Nephron (organoid): ENCODE measurements around the gene ITLN2.

Experiments
- H3K27ac Mint-ChIP-seq, 3 experiments: 2 replicates each; pipeline ENCODE4 v1.8.0; 2020; ENCODE audit warnings: mixed read lengths in 3 of 3, mild to moderate bottlenecking in 2 of 3, moderate library complexity in 1 of 3
- H3K27me3 Mint-ChIP-seq: 2 replicates; pipeline ENCODE4 v1.8.0; 2021; ENCODE audit warnings: low read depth, mild to moderate bottlenecking, moderate library complexity, mixed read lengths
- H3K36me3 Mint-ChIP-seq: 2 replicates; pipeline ENCODE4 v1.8.0; 2020; ENCODE audit warnings: low read depth, mixed read lengths
- H3K4me1 Mint-ChIP-seq: 2 replicates; pipeline ENCODE4 v1.8.0; 2020; ENCODE audit warnings: mixed read lengths
- H3K4me3 Mint-ChIP-seq, 3 experiments: 2 replicates each; pipeline ENCODE4 v1.8.0; 2020; ENCODE audit warnings: mild to moderate bottlenecking in 3 of 3, mixed read lengths in 3 of 3, moderate library complexity in 2 of 3
- H3K9me3 Mint-ChIP-seq: 2 replicates; pipeline ENCODE4 v1.8.0; 2020; ENCODE audit warnings: mixed read lengths
- CTCF ChIP-seq, 3 experiments: fragments of 200-600 bp; sonication (generic); IDR thresholded peaks; one replicate each; pipeline ENCODE4 v1.5.0; 2021; ENCODE audit warnings: antibody characterized with exemption in 3 of 3; ENCODE audit not compliant: unreplicated experiment in 3 of 3

Gene ITLN2

GRCh38 chr1:160954158-160955104 is at the start of gene ITLN2:
Gene ITLN2 (minus strand): TSS chr1:160954809. CDS start chr1:160954741, 68 bp downstream.
- H3K4me3 Mint-ChIP-seq, result no peak within 1 kb of the TSS

GRCh38 chr1:161001525-161001924 is 46.9 kb upstream of the ITLN2 start:
- H3K4me3 Mint-ChIP-seq, result no peak overlapping the region
- H3K27ac Mint-ChIP-seq, result peak overlapping the region in 2 of 3 experiments; percentile 3 to 47
- no peaks in the 10 kb centered on the region for H3K27me3 Mint-ChIP-seq
- peaks cover 5% of the 10 kb centered on the region for H3K4me1 Mint-ChIP-seq
- no peaks in the 10 kb centered on the region for H3K9me3 Mint-ChIP-seq
- H3K36me3 Mint-ChIP-seq, result peaks cover 4% of the 10 kb centered on the region
- no peak for TF ChIP-seq CTCF (IDR thresholded peaks at IDR 0.05; ENCODE audit: unreplicated experiment in 3 of 3)

More at GRCh38 chr1:160954158-160955104, at the start of gene ITLN2:
- no peaks in the 10 kb centered on the region for H3K9me3 Mint-ChIP-seq
- no peaks in the 10 kb centered on the region for H3K36me3 Mint-ChIP-seq
- H3K27ac Mint-ChIP-seq, result no peak within 1 kb of the TSS
- H3K27me3 Mint-ChIP-seq, result no peaks in the 10 kb centered on the region
- TF ChIP-seq CTCF (IDR thresholded peaks at IDR 0.05; ENCODE audit: unreplicated experiment in 3 of 3), result peak; percentile 38 to 61 (median 58)
- H3K4me1 Mint-ChIP-seq, result peaks cover 6% of the 10 kb centered on the region

GRCh38 chr1:161000736-161001480 is 46.3 kb upstream of the ITLN2 start:
- Mint-ChIP-seq H3K9me3 (no peaks in the 10 kb centered on the region), H3K36me3 (peaks cover 4% of the 10 kb centered on the region), H3K27me3 (no peaks in the 10 kb centered on the region), H3K4me1 (peaks cover 5% of the 10 kb centered on the region), H3K4me3 (no peak overlapping the region), H3K27ac (peak overlapping the region in 1 of 3 experiments; percentile 3)
- no peak for TF ChIP-seq CTCF (IDR thresholded peaks at IDR 0.05; ENCODE audit: unreplicated experiment in 3 of 3)

- Mint-ChIP-seq H3K27me3 (no peaks in the 10 kb centered on the region), H3K9me3 (no peaks in the 10 kb centered on the region), H3K4me3 (no peak overlapping the region), H3K27ac (no peak overlapping the region), H3K4me1 (peaks cover 5% of the 10 kb centered on the region), H3K36me3 (peaks cover 4% of the 10 kb centered on the region)
- no peak for TF ChIP-seq CTCF (IDR thresholded peaks at IDR 0.05; ENCODE audit: unreplicated experiment in 3 of 3)
These were observed 44.8 kb upstream of the ITLN2 start for GRCh38 chr1:160999376-160999775.

GRCh38 chr1:160997323-160998038 is 42.9 kb upstream of the ITLN2 start:
- H3K27me3 Mint-ChIP-seq, result no peaks in the 10 kb centered on the region
- peaks cover 4% of the 10 kb centered on the region for H3K36me3 Mint-ChIP-seq
- peaks cover 5% of the 10 kb centered on the region for H3K4me1 Mint-ChIP-seq
- TF ChIP-seq CTCF (IDR thresholded peaks at IDR 0.05; ENCODE audit: unreplicated experiment in 3 of 3), result peak; percentile 42 to 52 (median 44)
- peak overlapping the region; percentile 14 to 46 (median 18) for H3K27ac Mint-ChIP-seq
- H3K4me3 Mint-ChIP-seq, result no peak overlapping the region
- H3K9me3 Mint-ChIP-seq, result no peaks in the 10 kb centered on the region
